CD4-positive, alpha-beta T cell (primary cell): ENCODE measurements around the gene SNRPA. TPM values are rescaled to one million over a fixed set of nuclear protein-coding genes. Genes with fewer than 3 reads are reported as not detected.

Source experiments
- ATAC-seq: fragments of 200-7000 bp; cut with Tn5 transposase; one replicate; pipeline ENCODE4 v1.10.0; 2022; ENCODE audit warnings: mild to moderate bottlenecking; ENCODE audit not compliant: poor library complexity
- CTCF ChIA-PET: fragments of 350-600 bp; sonication (Branson Sonifier 250); formaldehyde crosslinking; loops from one replicate; lab custom pipeline; 2021; ENCODE audit warnings: antibody characterized with exemption, inconsistent platforms; lab: Charles Lee
- POLR2A ChIA-PET: fragments of 350-600 bp; sonication (Branson Sonifier 250); formaldehyde crosslinking; loops from one replicate; lab custom pipeline; 2021; ENCODE audit warnings: antibody characterized with exemption, inconsistent platforms; lab: Charles Lee
- DNase-seq, 14 experiments: peaks; one replicate each; pipeline ENCODE4 v3.0.0-alpha.2; 2013 to 2020; ENCODE audit warnings: mixed read lengths in 2 of 14
- H3K27ac ChIP-seq, 2 donors: one replicate each; pipeline versions ENCODE4 v1.5.1 to v1.7.0; 2013; ENCODE audit warnings: low read length in 2 of 2, low read depth in 1 of 2, mild to moderate bottlenecking in 1 of 2
- H3K27me3 ChIP-seq, 2 experiments: 1 replicate in 1 of 2; 2 replicates in 1 of 2; pipeline versions ENCODE4 v1.6.1 to v1.7.0; 2013; ENCODE audit warnings: low read length in 2 of 2, control low read depth in 1 of 2, mild to moderate bottlenecking in 1 of 2, moderate library complexity in 1 of 2; ENCODE audit not compliant: insufficient read depth in 2 of 2, control insufficient read depth in 1 of 2
- H3K36me3 ChIP-seq: one replicate; pipeline ENCODE4 v1.6.1; 2013; ENCODE audit warnings: low read length, control low read depth; ENCODE audit not compliant: insufficient read depth
- H3K4me1 ChIP-seq: one replicate; pipeline ENCODE4 v1.6.1; 2013; ENCODE audit warnings: low read length, control low read depth; ENCODE audit not compliant: insufficient read depth
- H3K4me3 ChIP-seq: one replicate; pipeline ENCODE4 v1.5.1; 2013; ENCODE audit warnings: mild to moderate bottlenecking, low read length, moderate library complexity
- H3K9me3 ChIP-seq, 2 experiments: 1 replicate in 1 of 2; 2 replicates in 1 of 2; pipeline versions ENCODE4 v1.6.1 to v1.7.0; 2013; ENCODE audit warnings: low read length in 2 of 2, mild to moderate bottlenecking in 2 of 2, control low read depth in 1 of 2, moderate library complexity in 1 of 2; ENCODE audit not compliant: control insufficient read depth in 1 of 2, insufficient read depth in 1 of 2
- H3K27ac Mint-ChIP-seq: one replicate; pipeline ENCODE4 v1.8.0; 2020; ENCODE audit warnings: mixed read lengths
- H3K27me3 Mint-ChIP-seq: one replicate; pipeline ENCODE4 v1.8.0; 2021; ENCODE audit warnings: mixed read lengths
- H3K36me3 Mint-ChIP-seq: one replicate; pipeline ENCODE4 v1.8.0; 2021; ENCODE audit warnings: low read depth, mixed read lengths
- H3K4me1 Mint-ChIP-seq: one replicate; pipeline ENCODE4 v1.8.0; 2021; ENCODE audit warnings: low read depth, mixed read lengths
- H3K4me3 Mint-ChIP-seq: one replicate; pipeline ENCODE4 v1.8.0; 2020; ENCODE audit warnings: mild to moderate bottlenecking, mixed read lengths
- H3K9me3 Mint-ChIP-seq: one replicate; pipeline ENCODE4 v1.8.0; 2020; ENCODE audit warnings: mixed read lengths
- intact Hi-C, 2 experiments: fragments of 100-400 bp; cut with DNase I in 1 of 2; cut with micrococcal nuclease in 1 of 2; formaldehyde crosslinking; loops; one replicate each; pipeline versions ENCODE4 v1.15.1 to v1.9.0; 2023 to 2025; cut with DNase I, micrococcal nuclease
- total RNA-seq, 174 experiments: library from RNA in 2 of 174; stranded (reverse) in 2 of 174; gene quantifications; one replicate each; pipeline ENCODE4 v1.2.3 and lab custom pipeline; 2021 to 2026
- TF ChIP-seq, protein P1 (sequence below): fragments of 200-600 bp; IDR thresholded peaks from one replicate; pipeline ENCODE4 v1.8.0; 2022; ENCODE audit warnings: antibody characterized with exemption, mild to moderate bottlenecking

SNRPA gene
- total RNA-seq, 2 experiments from 2014 or later = 60.3 to 76.7 TPM

DNA sequence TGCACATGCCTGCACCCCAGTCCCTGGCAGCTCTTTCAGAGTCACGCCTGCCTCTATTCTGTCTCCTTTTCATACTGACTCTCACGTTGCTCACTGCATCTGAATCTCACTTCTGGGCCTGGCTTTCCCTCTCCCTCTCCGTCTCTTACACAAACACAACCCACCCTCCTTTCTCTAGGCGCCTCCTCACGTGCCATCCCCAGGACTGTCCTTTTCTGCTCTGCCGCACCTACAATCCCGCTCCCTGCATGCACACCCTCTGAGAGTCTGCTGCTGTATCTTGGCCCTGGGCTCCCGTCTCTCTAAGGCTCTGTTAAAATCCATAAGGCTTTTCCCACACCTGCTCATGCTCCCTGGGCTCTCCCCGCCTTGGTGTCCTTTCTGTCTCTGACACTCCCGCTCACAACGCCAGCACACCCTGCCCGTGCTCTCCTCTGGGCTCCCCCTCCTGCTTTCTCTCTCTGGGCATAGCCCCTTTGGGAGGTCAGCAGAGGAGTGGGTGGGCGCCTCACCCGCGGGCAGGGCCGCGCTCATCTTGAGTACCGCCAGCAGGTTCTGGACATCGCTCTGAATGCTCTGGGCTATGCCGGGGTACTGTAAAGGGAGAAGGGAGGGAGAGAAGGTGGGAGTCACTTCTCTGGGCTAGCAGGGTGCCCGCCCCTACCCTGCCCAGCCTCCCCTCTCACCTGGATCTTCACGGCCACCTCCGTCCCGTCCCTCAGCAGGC is 47.8 kb upstream of the SNRPA start:
- no peak for ATAC-seq
- CTCF ChIA-PET = interaction anchor here (1.2 kb wide), 1 partner anchor 68 kb away, joined by 3 read pairs; no protein-coding TSS in a partner anchor
- no peaks in the 10 kb centered on the region for H3K27me3 ChIP-seq

GRCh38 chr19:40704491-40705361 is 46.3 kb upstream of the SNRPA start:
- Mint-ChIP-seq H3K27me3 (no peaks in the 10 kb centered on the region), H3K4me1 (no peaks in the 10 kb centered on the region), H3K27ac (no peak overlapping the region), H3K36me3 (peaks cover 82% of the 10 kb centered on the region), H3K9me3 (no peaks in the 10 kb centered on the region), H3K4me3 (no peak overlapping the region)
- ChIA-PET POLR2A (no interaction called here), CTCF (interaction anchor here (1.2 kb wide), 1 partner anchor 70 kb away, joined by 3 read pairs; no protein-coding TSS in a partner anchor)
- Histone ChIP-seq H3K36me3 (peaks cover 81% of the 10 kb centered on the region), H3K9me3 (no peaks in the 10 kb centered on the region), H3K27ac (no peak overlapping the region), H3K4me3 (no peak overlapping the region), H3K27me3 (no peaks in the 10 kb centered on the region), H3K4me1 (no peaks in the 10 kb centered on the region)
- TF ChIP-seq, protein P1, sequence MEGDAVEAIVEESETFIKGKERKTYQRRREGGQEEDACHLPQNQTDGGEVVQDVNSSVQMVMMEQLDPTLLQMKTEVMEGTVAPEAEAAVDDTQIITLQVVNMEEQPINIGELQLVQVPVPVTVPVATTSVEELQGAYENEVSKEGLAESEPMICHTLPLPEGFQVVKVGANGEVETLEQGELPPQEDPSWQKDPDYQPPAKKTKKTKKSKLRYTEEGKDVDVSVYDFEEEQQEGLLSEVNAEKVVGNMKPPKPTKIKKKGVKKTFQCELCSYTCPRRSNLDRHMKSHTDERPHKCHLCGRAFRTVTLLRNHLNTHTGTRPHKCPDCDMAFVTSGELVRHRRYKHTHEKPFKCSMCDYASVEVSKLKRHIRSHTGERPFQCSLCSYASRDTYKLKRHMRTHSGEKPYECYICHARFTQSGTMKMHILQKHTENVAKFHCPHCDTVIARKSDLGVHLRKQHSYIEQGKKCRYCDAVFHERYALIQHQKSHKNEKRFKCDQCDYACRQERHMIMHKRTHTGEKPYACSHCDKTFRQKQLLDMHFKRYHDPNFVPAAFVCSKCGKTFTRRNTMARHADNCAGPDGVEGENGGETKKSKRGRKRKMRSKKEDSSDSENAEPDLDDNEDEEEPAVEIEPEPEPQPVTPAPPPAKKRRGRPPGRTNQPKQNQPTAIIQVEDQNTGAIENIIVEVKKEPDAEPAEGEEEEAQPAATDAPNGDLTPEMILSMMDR = no peak
- DNase-seq = no peak
- intact Hi-C loops = no loop called here
- no peak for ATAC-seq

More for the DNA sequence above, 47.8 kb upstream of the SNRPA start:
- H3K4me1 ChIP-seq = no peaks in the 10 kb centered on the region
- H3K27ac ChIP-seq = no peak overlapping the region
- no peaks in the 10 kb centered on the region for H3K27me3 Mint-ChIP-seq
- H3K4me3 Mint-ChIP-seq = no peak overlapping the region
- H3K4me3 ChIP-seq = no peak overlapping the region
- POLR2A ChIA-PET = no interaction called here
- no peaks in the 10 kb centered on the region for H3K9me3 Mint-ChIP-seq
- no peaks in the 10 kb centered on the region for H3K9me3 ChIP-seq
- H3K4me1 Mint-ChIP-seq = no peaks in the 10 kb centered on the region
- peaks cover 71% of the 10 kb centered on the region for H3K36me3 ChIP-seq
- TF ChIP-seq, protein P1 = no peak
- H3K27ac Mint-ChIP-seq = no peak overlapping the region
- intact Hi-C loops = no loop called here
- DNase-seq = no peak
- H3K36me3 Mint-ChIP-seq = peaks cover 70% of the 10 kb centered on the region

GRCh38 chr19:40705362-40705651 is 45.7 kb upstream of the SNRPA start:
- ATAC-seq (no peak), DNase-seq (no peak)
- Mint-ChIP-seq H3K9me3 (no peaks in the 10 kb centered on the region), H3K27ac (no peak overlapping the region), H3K36me3 (peaks cover 87% of the 10 kb centered on the region), H3K4me1 (no peaks in the 10 kb centered on the region), H3K4me3 (no peak overlapping the region), H3K27me3 (no peaks in the 10 kb centered on the region)
- ChIA-PET CTCF (no interaction called here), POLR2A (no interaction called here)
- Histone ChIP-seq H3K36me3 (peaks cover 79% of the 10 kb centered on the region), H3K27ac (no peak overlapping the region), H3K9me3 (no peaks in the 10 kb centered on the region), H3K4me3 (no peak overlapping the region), H3K4me1 (no peaks in the 10 kb centered on the region), H3K27me3 (no peaks in the 10 kb centered on the region)
- intact Hi-C loops = no loop called here
- TF ChIP-seq, protein P1 = no peak
